HG03469 (cell line): ENCODE measurements around the gene ZNF775.

Experiments
- ATAC-seq: cut with Tn5 transposase; IDR thresholded peaks from one replicate; pipeline ENCODE4 v1.9.1; 2021; ENCODE audit warnings: mild to moderate bottlenecking, moderate library complexity, moderate number of reproducible peaks; ENCODE audit not compliant: unreplicated experiment

ZNF775 gene

DNA sequence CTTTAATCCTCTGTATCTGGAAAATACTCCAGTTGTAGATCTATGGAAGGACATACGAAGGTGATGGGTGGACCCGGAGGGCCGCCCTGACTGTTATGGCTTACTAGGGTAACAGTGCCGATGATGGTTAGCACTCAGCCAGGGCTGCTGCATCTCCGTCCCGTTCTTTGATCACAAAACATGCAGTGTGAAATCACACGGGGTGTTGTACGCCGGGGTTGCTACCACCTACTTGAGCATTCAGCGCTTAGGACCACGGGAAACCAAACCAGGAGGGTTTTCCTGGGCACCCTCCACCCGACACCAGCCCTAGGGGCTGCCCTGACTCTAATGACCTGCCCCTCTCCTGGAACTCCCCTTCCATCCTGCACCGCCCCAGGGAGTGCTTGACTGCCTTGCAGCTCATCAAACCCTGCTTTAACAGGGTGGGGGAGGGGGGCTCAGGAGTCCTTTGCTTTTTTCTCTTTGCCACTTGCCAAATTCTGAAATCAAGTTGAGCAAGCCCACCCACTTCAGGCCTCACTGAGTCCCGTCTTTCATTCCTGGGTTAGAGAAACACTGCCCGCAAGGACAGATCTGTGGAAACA is 20.4 kb downstream of the ZNF775 start:
- no peak for ATAC-seq

DNA sequence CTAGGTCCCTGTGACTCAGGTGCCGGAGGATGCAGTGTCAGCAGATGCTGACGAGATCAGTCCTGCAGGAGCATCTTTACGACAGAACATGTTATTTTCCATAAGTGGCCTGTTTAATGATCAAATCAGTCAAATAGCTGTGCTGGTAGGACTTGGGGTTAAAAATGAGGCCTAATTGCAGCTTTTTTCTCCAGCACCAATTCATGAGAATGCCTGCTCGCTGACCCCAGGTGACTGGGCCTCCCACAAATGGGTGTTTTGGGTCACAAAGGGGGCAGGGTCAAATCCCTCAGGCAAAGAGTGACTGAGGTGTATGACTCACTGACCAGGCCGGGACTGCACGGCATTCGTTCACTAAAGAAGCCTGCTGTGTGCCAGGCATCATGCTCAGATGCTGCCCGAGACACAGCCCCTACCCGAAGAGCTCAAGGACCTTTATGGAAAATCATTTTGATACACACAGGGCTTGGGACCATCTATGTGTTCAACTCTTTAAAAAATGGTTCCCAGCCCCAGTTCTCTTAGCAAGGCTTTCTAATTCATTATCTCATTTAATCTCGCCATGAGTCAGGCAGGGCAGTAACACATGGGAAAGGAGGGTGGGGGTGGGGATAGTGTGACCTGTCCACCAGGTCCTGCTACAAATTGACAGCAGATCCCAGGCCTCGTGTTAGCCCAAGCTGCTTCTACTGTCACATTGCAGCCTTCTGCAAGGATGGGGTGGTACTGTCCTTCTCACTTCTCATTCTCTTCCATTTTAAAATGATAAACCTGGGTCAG is 21.1 kb downstream of the ZNF775 start:
- no peak for ATAC-seq

DNA sequence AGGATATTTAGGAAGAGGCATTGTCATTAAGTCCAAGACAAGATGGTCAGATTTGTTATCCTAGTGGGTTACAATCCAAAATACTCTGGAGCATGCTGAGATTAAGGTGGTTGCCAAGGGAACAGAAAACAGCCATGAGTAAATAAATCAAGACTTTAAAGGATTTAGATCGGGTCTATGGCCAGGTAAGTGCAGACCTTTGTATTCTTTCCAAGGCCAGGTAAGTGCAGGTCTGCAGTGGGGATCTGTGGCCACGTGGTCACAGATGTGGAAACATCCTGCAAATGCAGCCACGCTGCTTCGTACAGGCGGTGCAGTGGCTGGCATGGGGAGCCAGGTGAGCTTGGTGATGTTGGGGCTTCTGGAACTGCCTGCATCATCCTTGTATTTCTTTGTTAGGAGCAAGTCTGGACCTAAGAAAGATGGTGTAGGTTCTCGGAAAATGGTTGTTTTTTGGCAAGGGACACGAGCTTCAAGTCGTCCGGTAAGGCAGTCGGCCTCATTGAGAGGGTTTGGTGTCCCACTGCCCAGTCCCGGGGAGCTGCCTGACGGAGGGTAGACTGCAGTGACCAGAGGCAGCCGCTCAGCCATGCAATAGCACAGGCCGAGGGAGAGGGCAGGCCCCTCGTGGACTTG is 21.8 kb downstream of the ZNF775 start:
- no peak for ATAC-seq

DNA sequence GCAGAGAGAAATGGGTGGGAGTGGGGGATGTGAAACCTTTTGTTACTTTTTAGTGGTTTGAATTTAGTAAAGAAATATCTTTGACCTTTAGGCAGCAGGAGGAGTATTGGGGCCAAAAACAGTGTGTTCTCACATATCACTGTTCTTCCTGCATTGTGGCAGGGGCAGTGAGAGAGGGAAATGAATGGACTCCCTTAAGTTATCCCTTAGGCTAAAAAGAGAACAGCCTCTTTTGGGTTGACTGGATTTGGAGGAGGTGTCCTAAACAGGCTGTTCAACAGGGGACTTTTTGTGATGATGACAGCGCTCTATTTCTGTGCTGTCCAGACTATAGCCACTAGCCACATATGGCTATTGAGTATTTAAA is 22.3 kb downstream of the ZNF775 start:
- ATAC-seq: no peak

DNA sequence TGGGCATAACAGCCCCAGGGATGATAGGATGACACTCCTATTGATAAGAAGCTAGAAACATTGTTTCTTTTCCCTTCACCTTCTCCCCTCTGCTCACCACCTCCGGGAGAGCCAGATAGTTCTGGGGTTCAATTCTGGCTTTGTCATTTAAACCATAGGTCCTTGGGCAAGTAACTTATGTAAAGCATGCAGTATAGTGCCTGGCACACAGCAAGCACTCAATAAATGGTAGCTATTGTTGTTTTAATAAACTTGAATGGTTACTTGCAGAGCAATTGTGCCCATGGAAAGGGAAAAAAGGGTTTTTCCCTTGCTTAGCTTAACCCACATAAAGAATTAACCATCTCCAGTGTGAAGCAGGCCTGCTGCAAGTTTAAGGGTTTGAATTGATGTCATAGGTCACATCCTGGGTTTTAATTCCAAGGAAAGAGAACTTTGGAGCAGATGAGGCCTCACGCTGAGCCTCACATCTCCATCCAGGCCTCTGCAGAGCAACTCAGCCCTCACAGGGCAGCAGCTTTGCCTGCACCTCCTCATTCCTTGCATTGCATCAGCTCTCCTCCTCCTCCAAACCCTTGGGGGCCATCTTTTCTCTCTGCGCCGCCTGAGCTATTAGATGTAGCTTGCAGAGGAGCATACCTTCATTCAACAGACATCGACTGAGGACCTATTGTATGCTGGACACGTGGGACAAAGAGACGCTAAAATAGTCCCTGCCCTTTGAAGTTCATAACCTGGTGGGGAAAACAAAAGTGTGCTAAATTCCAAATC is 22.9 kb downstream of the ZNF775 start:
- no peak for ATAC-seq

DNA sequence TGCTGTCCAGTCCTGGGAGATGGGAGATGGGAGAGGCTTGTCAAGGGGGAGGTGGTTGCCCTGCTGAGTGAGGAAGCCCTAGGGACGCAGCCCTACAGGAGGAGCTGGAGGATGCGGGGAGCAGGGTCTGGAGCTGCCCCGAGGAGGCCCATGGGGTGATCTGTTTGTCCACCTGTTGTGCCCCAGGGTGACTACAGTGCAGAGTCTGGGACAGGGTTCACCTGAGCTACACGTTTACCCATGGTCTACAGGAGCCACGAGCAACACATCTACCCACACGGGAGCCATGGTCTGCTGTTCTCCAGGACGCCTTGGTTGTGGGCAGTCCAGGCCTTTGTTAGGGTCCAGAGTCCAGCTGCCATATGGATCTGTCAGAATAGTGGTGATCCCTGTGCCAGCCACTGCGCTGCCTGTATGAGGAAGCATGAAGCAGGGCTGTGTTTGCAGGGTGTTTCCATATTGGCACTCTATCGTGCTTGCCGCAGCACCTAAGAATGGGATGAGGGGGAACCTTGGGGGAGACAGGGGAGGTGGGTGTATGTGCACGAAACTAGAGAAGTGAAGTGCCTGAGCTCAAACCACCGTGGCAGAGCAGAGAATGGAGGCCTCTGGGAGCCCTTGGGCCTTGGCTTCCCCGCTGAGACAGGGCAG is 23.7 kb downstream of the ZNF775 start:
- ATAC-seq: no peak

DNA sequence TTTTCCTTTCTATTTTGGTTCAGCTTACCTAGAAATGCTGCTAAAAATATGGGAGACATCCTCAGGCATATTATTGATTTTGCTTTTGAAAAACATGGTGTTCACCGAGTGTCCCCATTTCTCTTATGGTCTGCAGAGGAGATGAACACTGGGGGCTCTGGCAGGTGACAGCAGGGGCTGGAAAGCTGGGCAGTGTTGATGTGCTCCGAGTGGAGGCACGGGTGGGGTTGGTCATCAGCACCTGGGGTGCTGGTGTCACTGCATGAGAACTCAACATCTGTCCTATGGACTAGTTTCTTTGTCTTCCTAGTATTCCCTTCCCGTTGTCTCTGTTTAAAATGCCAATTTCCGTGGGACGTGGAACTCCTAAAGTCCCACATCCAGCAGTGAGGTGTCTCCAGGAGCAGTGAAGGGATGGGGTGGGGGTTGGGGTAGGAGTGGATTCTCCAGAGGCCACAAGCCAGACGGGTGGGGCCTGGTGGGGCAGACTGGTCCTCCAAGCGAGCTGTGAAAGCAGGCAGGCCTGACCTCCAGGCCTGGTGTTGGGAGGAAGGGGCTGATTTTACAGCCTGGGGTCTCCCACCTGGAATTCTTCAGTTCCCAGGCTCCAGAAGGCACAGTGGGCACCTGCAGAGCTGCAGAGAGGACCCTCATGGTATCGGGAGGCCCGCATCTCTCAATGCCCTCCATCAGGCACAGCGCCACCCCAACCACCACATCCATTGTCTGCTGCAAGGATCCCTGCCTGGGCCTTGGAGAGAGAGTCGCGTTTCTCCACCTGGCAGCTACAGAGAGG is 24.4 kb downstream of the ZNF775 start:
- ATAC-seq: no peak

DNA sequence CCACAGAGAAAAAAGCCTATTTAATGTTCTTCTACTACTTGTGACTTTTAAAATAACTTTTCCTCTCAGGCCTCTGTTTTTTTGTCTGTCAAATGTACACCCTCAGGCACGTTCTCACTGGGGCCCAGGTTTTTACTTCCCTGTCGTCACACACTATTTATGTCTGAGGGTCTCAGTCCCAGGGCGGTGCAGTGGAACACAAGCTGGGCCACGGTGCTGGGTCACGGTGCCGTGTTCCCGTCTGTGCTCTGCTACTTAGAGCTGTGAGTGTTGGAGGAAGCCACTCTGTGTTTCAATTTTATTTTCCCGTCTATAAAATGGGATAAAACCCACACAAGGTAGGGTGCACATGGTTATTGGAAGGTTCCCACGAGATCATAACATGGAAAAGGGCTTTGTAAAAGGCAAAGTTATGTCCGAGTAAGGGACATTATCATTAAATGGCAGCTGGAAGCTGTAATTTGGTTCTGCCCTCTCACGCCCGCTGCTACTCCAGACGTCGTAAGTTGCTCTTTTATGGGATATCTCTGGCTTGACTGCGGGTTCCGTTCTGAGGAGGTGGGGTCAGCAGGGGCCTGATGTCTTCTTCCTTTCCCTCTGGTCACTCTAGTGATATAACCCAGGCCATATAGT is 25.2 kb downstream of the ZNF775 start:
- ATAC-seq: no peak

DNA sequence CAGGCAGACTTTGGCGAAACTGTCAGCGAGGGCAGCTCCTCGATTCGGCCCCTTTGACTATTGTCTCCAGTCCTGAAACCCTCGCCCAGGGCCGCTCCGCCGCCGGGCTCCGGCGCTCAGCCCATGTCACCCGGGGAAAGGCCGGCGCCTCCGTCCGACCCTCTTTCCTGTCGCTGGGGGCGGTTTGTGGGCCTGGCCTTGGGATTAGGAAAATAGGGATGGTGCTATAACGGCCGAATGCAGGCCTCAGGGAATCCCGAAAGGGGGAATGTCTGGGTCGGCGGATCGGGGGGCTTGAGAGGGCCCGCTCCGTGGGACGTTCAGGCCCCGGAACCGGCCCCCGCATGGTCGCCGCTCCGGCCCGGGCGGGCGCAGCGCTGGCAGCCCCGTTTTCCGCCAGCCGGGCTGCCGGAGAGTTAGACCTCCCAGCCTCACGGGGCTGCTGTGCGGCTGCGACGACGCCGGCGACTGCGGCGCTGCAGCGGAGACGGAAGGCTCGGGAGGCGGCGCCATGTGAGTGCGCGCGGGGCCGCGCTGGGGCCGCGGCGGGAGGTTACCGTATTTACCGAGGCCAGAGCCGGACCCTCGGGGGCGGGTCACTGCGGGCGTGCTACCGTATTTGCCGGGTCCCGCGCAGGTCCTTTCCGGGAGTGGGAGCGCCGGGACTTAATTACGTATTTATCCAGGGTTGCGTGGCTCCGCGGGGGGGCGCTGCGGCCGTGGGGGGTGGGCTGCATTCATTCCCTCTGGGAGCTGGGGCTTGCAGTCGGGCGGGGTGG is 25.9 kb downstream of the ZNF775 start:
- ATAC-seq: no peak

DNA sequence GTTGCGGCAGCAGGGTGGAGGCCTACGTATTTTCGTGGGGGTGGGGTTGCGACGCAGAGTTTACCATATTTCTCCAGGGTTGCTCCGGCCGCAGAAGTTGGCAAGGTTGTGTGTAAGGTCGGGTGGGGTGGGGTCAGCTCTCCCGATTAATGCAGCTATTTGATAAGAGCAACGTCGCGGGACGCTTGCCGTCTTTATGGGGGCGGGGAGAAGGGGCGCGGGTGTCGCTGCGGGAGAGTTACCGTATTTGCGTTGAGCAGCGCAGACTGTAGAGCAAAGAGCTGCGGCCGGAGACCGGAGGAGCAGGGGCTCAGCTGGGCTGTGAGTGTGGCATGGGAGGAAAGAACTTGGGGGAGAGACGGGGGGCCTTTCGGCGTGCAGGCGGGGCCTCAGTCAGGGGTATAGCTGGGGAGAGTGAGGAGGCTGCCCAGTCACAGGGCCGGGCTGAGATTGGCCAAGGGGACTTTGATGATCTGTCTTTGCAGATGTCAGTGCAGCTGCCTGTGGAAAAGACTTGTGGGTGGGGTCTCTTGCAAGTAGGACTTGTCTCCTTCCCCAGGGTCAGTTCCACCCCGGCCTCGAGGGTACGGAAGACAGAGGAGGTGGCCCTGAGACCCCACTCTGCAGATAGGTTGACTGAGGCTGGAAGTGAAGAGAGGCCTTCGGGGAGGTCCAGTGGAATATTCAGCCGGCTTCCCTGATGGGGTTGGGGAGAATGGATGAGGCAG is 26.6 kb downstream of the ZNF775 start:
- no peak for ATAC-seq

DNA sequence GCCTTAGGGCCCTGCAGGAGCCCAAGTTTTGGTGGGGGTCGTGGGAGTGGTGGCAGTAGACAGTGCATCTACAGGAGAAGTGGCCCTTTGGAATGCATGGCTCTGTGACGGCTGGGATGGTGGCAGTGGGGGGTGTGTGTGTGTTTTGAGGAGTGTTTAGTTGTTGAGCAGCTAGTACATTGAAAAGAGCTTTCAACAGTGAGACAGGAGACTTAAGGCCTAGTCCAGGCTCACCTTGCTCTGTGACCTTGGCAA is 27.1 kb downstream of the ZNF775 start:
- no peak for ATAC-seq

DNA sequence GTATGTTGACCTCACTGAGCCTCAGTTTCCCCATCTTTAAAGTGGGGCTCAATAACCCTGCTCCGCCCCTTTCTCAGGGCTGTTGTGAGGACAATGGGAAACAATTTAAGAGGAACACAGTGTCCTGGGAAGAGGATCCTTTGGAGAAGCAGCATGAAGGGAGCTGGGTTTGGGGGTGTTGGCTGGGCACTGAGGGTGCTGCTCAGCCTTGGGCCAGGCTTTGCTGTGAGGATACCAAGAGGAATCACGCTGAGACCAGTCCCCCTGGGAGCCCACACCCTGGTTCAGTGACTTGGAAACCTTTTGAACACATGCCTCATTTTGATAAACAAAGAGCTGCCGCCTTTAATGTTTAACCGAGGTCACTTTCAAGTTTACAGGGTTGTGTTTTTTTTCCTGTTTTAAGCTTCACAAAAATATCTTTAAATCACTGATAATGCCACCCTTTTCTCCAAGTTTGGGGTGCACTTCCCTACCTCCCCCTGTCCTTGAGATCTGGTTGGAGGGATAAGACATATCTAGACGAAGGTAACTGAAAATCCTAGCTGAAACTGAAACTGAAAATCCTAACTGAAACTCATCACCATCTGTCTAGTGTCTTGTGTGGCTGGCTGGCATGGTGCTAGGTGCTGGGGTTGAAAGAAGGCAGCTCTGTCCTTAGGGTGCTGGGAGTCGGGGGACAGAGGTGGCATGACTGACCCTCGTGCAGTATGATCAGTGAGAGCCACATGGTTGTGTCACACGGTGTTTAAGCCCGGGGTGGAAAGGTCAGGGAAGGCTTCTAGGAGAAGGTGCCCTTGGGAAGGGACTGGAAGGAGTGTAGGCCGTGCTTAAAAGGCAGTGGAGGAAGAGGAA is 27.7 kb downstream of the ZNF775 start:
- ATAC-seq: peak; percentile 45

DNA sequence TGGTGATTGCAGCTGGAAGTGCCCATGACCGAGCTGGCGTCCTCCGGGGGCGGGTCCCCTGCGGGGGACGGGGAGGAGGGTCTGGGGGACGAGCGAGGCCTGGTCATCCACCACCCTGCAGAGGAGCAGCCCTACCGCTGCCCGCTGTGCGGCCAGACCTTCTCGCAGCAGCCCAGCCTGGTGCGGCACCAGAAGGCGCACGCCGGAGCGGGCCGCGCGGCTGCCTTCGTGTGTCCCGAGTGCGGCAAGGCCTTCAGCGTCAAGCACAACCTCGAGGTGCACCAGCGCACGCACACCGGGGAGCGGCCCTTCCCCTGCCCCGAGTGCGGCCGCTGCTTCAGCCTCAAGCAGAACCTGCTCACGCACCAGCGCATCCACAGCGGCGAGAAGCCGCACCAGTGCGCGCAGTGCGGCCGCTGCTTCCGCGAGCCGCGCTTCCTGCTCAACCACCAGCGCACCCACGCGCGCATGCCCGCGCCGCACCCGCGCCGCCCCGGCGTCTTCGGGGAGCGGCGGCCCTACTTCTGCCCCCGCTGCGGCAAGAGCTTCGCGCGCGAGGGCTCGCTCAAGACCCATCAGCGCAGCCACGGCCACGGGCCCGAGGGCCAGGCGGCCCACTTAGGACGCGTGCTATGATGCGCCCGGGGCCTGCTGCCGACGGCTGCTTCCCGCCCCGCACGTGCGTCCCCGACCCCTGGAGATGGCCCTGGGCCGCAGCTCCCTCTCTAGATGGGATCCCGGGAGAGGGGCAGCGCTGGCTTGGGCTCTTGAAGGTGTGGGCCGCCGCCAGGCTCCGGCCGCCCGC is 28.7 kb downstream of the ZNF775 start:
- no peak for ATAC-seq

DNA sequence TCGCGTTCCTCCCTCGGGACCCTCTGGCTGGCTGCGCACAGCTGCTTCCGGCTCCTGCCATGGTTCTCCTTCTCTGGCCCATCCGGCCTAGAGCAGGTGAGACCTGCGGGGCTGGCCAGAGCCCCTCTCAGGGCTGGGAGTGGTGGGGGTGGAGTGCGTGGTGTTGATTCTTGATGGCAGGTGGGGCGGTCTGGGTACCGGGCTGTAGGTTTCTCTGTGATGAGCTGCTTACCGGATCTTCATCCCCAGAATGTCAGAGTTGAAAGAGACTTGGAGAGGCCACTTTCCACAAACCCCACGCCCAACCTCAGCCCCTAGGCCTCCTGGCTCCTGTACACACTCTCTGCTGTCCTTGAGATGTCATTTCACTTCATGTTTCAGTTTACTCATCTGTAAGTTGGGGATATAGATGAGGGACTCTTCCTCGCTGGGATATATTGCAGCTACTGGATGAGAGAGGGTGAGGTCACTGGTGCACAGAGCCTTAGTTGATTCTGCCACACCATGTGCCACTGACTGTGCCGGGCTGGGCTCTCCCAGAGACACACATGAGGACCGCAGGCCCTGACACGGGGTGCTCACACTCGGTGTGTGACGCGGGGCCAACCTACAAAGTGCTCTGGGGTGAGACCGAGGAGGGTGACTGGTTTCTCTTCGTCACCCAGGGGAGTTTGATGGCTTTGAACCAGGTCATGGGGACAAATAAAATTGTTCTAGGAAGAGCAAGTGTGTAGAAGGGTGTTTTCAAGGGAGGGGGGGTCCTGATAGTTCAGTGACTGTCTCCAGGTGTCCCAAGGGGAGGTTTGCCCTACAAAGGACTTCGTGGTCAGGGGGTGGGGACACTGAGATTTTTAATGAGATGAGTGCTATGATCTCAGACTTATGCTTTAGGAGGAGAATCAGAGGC is 29.5 kb downstream of the ZNF775 start:
- ATAC-seq: no peak

DNA sequence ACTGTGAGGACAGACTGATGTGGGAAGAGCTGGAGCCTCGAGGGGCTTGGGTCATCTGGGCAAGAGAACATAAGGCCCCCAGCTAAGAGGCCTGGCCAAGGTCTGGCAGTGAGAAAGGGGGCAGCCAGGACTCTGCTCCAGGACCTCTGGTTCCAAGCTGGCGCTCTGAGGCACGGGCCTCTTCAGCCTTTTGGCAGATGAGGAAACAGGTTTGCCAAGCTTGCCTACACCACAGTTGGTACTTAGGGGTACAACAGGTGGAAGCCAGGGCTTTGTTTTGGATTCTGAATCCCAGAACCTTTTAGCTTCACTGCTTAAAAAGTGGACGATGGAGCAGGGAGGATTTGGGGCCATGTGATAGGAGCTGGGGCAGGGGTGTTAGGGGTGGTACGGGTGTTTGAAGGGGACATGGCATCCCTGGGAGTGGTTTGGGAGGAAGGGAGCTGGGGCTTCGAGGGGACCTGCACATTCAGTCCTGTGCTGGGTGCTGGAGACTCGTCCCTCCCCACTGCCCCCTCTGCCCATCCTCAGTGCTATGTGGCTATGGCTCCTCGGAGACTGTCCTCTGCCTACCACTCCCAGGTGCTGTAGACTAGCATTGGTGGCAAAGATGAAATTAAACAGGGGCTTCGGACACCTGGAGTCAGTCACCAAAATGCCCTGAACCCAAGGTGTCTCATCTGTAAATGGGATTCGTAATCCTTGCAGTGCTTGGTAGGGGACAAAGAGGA is 30.3 kb downstream of the ZNF775 start:
- ATAC-seq: no peak
